H1 (cell line): ENCODE data around the gene BRD2. TPM values are rescaled to one million over a fixed set of nuclear protein-coding genes. Genes with fewer than 3 reads are reported as not detected.

Experiments
- CTCF ChIA-PET: fragments of 300-600 bp; sonication (Branson Sonifier 250); formaldehyde crosslinking; loops from one replicate; lab custom pipeline; 2021; ENCODE audit not compliant: partially characterized antibody; lab: Charles Lee
- POLR2A ChIA-PET: fragments of 300-600 bp; sonication (Branson Sonifier 250); formaldehyde crosslinking; loops from one replicate; lab custom pipeline; 2021; ENCODE audit warnings: inconsistent platforms; ENCODE audit not compliant: partially characterized antibody; lab: Charles Lee
- DNase-seq, 2 experiments: peaks; one replicate each; pipeline versions ENCODE4 v3.0.0 to v3.0.0-alpha.2; 2010 to 2022; ENCODE audit warnings: low spot score in 2 of 2, low read depth in 1 of 2, mixed read lengths in 1 of 2
- FAIRE-seq: peaks from 2 replicates; lab custom pipeline; 2011; peaks lifted over from hg19 to GRCh38; lab: Jason Lieb, UNC
- H2AFZ ChIP-seq: 2 replicates; pipeline ENCODE4 v1.8.1; 2012; ENCODE audit warnings: low read length, inconsistent platforms
- H2AK5ac ChIP-seq: 2 replicates; pipeline ENCODE4 v1.6.1; 2013; ENCODE audit warnings: low read depth, low read length
- H2BK120ac ChIP-seq: replicated peaks from 2 replicates; pipeline ENCODE3; 2013; ENCODE audit warnings: low read depth, low read length, inconsistent platforms
- H2BK12ac ChIP-seq: 2 replicates; pipeline ENCODE4 v1.6.1; 2013; ENCODE audit warnings: low read depth, low read length
- H2BK15ac ChIP-seq: 2 replicates; pipeline ENCODE4 v1.6.1; 2013; ENCODE audit warnings: low read length
- H2BK20ac ChIP-seq: 2 replicates; pipeline ENCODE4 v1.6.1; 2013; ENCODE audit warnings: low read length
- H2BK5ac ChIP-seq: 2 replicates; pipeline ENCODE4 v1.6.1; 2013; ENCODE audit warnings: low read depth, low read length
- H3K14ac ChIP-seq: 2 replicates; pipeline ENCODE4 v1.6.1; 2013; ENCODE audit warnings: inconsistent platforms; ENCODE audit not compliant: insufficient read length
- H3K18ac ChIP-seq: 2 replicates; pipeline ENCODE4 v1.6.1; 2013; ENCODE audit warnings: low read length; ENCODE audit errors: extremely low read depth
- H3K23ac ChIP-seq: 2 replicates; pipeline ENCODE4 v1.6.1; 2013; ENCODE audit warnings: inconsistent platforms; ENCODE audit not compliant: insufficient read length
- H3K23me2 ChIP-seq: 2 replicates; pipeline ENCODE4 v1.6.1; 2013; ENCODE audit warnings: low read depth, low read length
- H3K27ac ChIP-seq: 2 replicates; pipeline ENCODE4 v1.6.1; 2011; ENCODE audit warnings: low read depth, low read length, inconsistent platforms
- H3K27me3 ChIP-seq, 4 experiments: replicated peaks in 1 of 4; 1 replicate in 1 of 4; 2 replicates in 3 of 4; pipeline versions ENCODE4 v1.6.1 to v1.8.1; 2011 to 2013; ENCODE audit warnings: low read length in 3 of 4, mild to moderate bottlenecking in 3 of 4, inconsistent platforms in 2 of 4, mixed read lengths in 2 of 4, moderate library complexity in 1 of 4; ENCODE audit not compliant: control insufficient read depth in 3 of 4, insufficient read depth in 3 of 4; ENCODE audit errors: extremely low read depth in 1 of 4
- H3K36me3 ChIP-seq, 4 experiments: 2 replicates each; pipeline versions ENCODE4 v1.6.1 to v1.8.1; 2011 to 2013; ENCODE audit warnings: mild to moderate bottlenecking in 4 of 4, low read length in 3 of 4, moderate library complexity in 2 of 4, control low read depth in 1 of 4, inconsistent platforms in 1 of 4; ENCODE audit not compliant: insufficient read depth in 4 of 4, control insufficient read depth in 2 of 4
- H3K4ac ChIP-seq: replicated peaks from 2 replicates; pipeline ENCODE3; 2013; ENCODE audit warnings: low read length, low read depth, mixed read lengths, inconsistent platforms; ENCODE audit not compliant: insufficient read length
- H3K4me1 ChIP-seq, 4 experiments: replicated peaks in 1 of 4; 1 replicate in 1 of 4; 2 replicates in 3 of 4; pipeline versions ENCODE4 v1.6.1 to v1.8.1; 2011 to 2013; ENCODE audit warnings: low read length in 3 of 4, inconsistent platforms in 2 of 4, mixed read lengths in 1 of 4; ENCODE audit not compliant: insufficient read depth in 4 of 4, control insufficient read depth in 3 of 4
- H3K4me2 ChIP-seq, 2 experiments: 2 replicates each; pipeline versions ENCODE4 v1.6.1 to v1.8.1; 2011 to 2013; ENCODE audit warnings: low read depth in 2 of 2, low read length in 2 of 2, control low read depth in 1 of 2, inconsistent platforms in 1 of 2, mild to moderate bottlenecking in 1 of 2; ENCODE audit not compliant: insufficient read depth in 1 of 2
- H3K4me3 ChIP-seq, 4 experiments: fragments of 200-600, 300-600 bp in 1 of 4; sonication (generic), shearing (Covaris generic), sonication (Bioruptor Twin) in 1 of 4; 2 replicates each; pipeline versions ENCODE4 v1.5.1 to v1.8.1; 2011 to 2016; ENCODE audit warnings: low read length in 4 of 4, low read depth in 3 of 4, control low read depth in 2 of 4, inconsistent platforms in 2 of 4, mild to moderate bottlenecking in 2 of 4, mixed read lengths in 1 of 4, moderate library complexity in 1 of 4; ENCODE audit not compliant: insufficient read depth in 2 of 4; ENCODE audit errors: extremely low read depth in 1 of 4
- H3K56ac ChIP-seq: replicated peaks from 2 replicates; pipeline ENCODE3; 2013; ENCODE audit warnings: low read depth, mild to moderate bottlenecking, mixed read lengths, low read length, inconsistent platforms; ENCODE audit not compliant: insufficient read length
- H3K79me1 ChIP-seq: 2 replicates; pipeline ENCODE4 v1.6.1; 2013; ENCODE audit warnings: low read depth, low read length, control low read depth
- H3K79me2 ChIP-seq, 2 experiments: 2 replicates each; pipeline versions ENCODE4 v1.6.1 to v1.8.1; 2012 to 2013; ENCODE audit warnings: low read length in 2 of 2, mild to moderate bottlenecking in 2 of 2, inconsistent platforms in 1 of 2; ENCODE audit not compliant: insufficient read depth in 2 of 2, control insufficient read depth in 1 of 2
- H3K9ac ChIP-seq, 4 experiments: replicated peaks in 1 of 4; 1 replicate in 1 of 4; 2 replicates in 3 of 4; pipeline versions ENCODE4 v1.6.1 to v1.8.1; 2011 to 2013; ENCODE audit warnings: low read depth in 3 of 4, low read length in 3 of 4, control low read depth in 2 of 4, mild to moderate bottlenecking in 2 of 4, moderate library complexity in 2 of 4, inconsistent platforms in 1 of 4; ENCODE audit errors: extremely low read depth in 1 of 4
- H3K9me3 ChIP-seq, 2 experiments: 2 replicates each; pipeline versions ENCODE4 v1.6.1 to v1.8.1; 2012 to 2013; ENCODE audit warnings: mild to moderate bottlenecking in 2 of 2, moderate library complexity in 2 of 2, control low read depth in 1 of 2, inconsistent platforms in 1 of 2, low read depth in 1 of 2, low read length in 1 of 2, mixed read lengths in 1 of 2; ENCODE audit not compliant: insufficient read depth in 2 of 2
- H4K20me1 ChIP-seq, 2 experiments: replicated peaks in 1 of 2; 2 replicates each; pipeline versions ENCODE3 to v1.8.1; 2011 to 2013; ENCODE audit warnings: inconsistent platforms in 2 of 2, low read length in 2 of 2, mild to moderate bottlenecking in 1 of 2; ENCODE audit not compliant: insufficient read depth in 2 of 2, control insufficient read depth in 1 of 2
- H4K5ac ChIP-seq: 2 replicates; pipeline ENCODE4 v1.6.1; 2013; ENCODE audit warnings: low read length, low read depth, mixed read lengths, inconsistent platforms; ENCODE audit not compliant: insufficient read length
- H4K8ac ChIP-seq: 2 replicates; pipeline ENCODE4 v1.8.0; 2013; ENCODE audit warnings: mild to moderate bottlenecking, moderate library complexity, low read length, inconsistent platforms; ENCODE audit not compliant: insufficient read depth; ENCODE audit errors: extremely low read depth
- H4K91ac ChIP-seq: replicated peaks from 2 replicates; pipeline ENCODE3; 2013; ENCODE audit warnings: low read length, mixed read lengths, inconsistent platforms; ENCODE audit not compliant: insufficient read length
- CREB1 ChIP-seq: IDR thresholded peaks from 2 replicates; pipeline ENCODE4 v1.6.1; 2012; ENCODE audit warnings: inconsistent platforms
- FOSL1 ChIP-seq: IDR thresholded peaks from 2 replicates; pipeline ENCODE4 v1.6.1; 2011; ENCODE audit warnings: mild to moderate bottlenecking, low read depth, low read length, moderate library complexity; ENCODE audit not compliant: insufficient read depth
- RFX5 ChIP-seq: IDR thresholded peaks from 2 replicates; pipeline ENCODE4 v1.6.1; 2011; ENCODE audit warnings: low read depth, low read length, improper control_type of control experiment, borderline replicate concordance
- SIRT6 ChIP-seq: IDR thresholded peaks from one replicate; pipeline ENCODE4 v1.7.1; 2012; ENCODE audit warnings: low read length, inconsistent platforms
- TEAD4 ChIP-seq: IDR thresholded peaks from 2 replicates; pipeline ENCODE4 v1.6.1; 2012; ENCODE audit warnings: low read depth, low read length, inconsistent platforms, mixed read lengths
- WGBS, 2 experiments: shearing (Covaris generic) in 1 of 2; methylation state at CpG; one replicate each; pipeline versions ENCODE4 v1.1.6 to v1.1.7; 2013 to 2015; ENCODE audit warnings: low lambda C conversion rate in 2 of 2, mixed read lengths in 2 of 2, inconsistent platforms in 1 of 2, low coverage in 1 of 2, missing lambda C conversion rate in 1 of 2; ENCODE audit not compliant: insufficient replicate concordance in 2 of 2, insufficient coverage in 1 of 2, insufficient read length in 1 of 2; ENCODE audit errors: extremely low coverage in 1 of 2, missing lambda C conversion rate in 1 of 2; 5-methylcytosine and 5-hydroxymethylcytosine counted together
- polyA plus RNA-seq, 7 experiments: library from polyadenylated mRNA; depleted of rRNA in 3 of 7; stranded (reverse) in 5 of 7; unstranded in 2 of 7; fragments of >200 nt in 5 of 7; fragments of 200-250 nt in 2 of 7; gene quantifications; 1 replicate in 5 of 7; 2 replicates in 1 of 7; 4 replicates in 1 of 7; pipeline versions ENCODE4 v1.2.1 to v1.2.3, GENCODE V29; 2011 to 2013; ENCODE audit warnings: missing spikeins in 2 of 7, mixed read lengths in 2 of 7
- total RNA-seq: library from RNA; stranded (reverse); fragmentation: NEBNext Ultra II Directional; extraction: Animal tissue kit (Norgen Biotek cat#: 25700); gene quantifications from 2 replicates; pipeline ENCODE4 v1.2.1, GENCODE V29; 2021

BRD2 gene
- total and polyA plus RNA-seq, 2 of the 8 experiments (the other 6 are each of a cell fraction or from before 2014, with no cell fraction given), result 132 to 185 TPM

- Histone ChIP-seq H3K36me3 (no peaks in the 10 kb centered on the region), H3K4me1 (no peaks in the 10 kb centered on the region), H2BK12ac (no peak overlapping the region), H2BK5ac (no peak overlapping the region), H3K23me2 (no peaks in the 10 kb centered on the region), H4K8ac (no peak overlapping the region; the same call in 1 of the 2 replicates), H3K9ac (no peak overlapping the region), H3K56ac (no peak overlapping the region), H3K27me3 (no peaks in the 10 kb centered on the region; a peak in 1 of 7 replicates), H3K14ac (no peak overlapping the region), H4K91ac (no peak overlapping the region), H2AFZ (0 out of 2 replicates have a peak overlapping the region, but pooled peaks have one; percentile 26), H4K20me1 (no peaks in the 10 kb centered on the region), H3K79me1 (no peaks in the 10 kb centered on the region)
- WGBS, 2 experiments, result 71% methylated on average over 6 of the region's 6 CpGs; no CpG with 5 or more reads in 1 of the 2 experiments
- ChIA-PET CTCF (interaction anchor here (0.7 to 1.8 kb wide), 8 partner anchors 10 to 168 kb away, joined by 3 to 7 read pairs (median 3); no protein-coding TSS in a partner anchor), POLR2A (interaction anchor here (1.0 to 2.0 kb wide), 4 partner anchors 9 to 95 kb away, joined by 3 to 7 read pairs (median 4); no protein-coding TSS in a partner anchor)
- peak; percentile 93 for TF ChIP-seq RFX5
- TF ChIP-seq CREB1, result peak; percentile 67
- TF ChIP-seq TEAD4, result no peak
- no peak for TF ChIP-seq SIRT6
- TF ChIP-seq FOSL1, result no peak
- TF ChIP-seq, all 59 proteins: peak for 2
- FAIRE-seq (peak; percentile 48), DNase-seq (no peak)
- Histone ChIP-seq H3K4ac (no peak overlapping the region), H2AK5ac (no peak overlapping the region), H3K18ac (no peak overlapping the region), H4K5ac (no peak overlapping the region), H3K4me2 (no peak overlapping the region), H2BK120ac (no peak overlapping the region), H3K79me2 (no peaks in the 10 kb centered on the region), H3K4me3 (no peak overlapping the region), H2BK15ac (no peak overlapping the region), H3K23ac (no peak overlapping the region), H3K9me3 (no peaks in the 10 kb centered on the region), H2BK20ac (no peak overlapping the region), H3K27ac (no peak overlapping the region)
Observed at GRCh38 chr6:33029328-33030184, 61.2 kb downstream of the BRD2 start.
